ENCODE measurements around the gene VPS35.
A peak's percentile ranks its signal among the peaks of the same experiment; 100 is the strongest.

VPS35 gene

DNA sequence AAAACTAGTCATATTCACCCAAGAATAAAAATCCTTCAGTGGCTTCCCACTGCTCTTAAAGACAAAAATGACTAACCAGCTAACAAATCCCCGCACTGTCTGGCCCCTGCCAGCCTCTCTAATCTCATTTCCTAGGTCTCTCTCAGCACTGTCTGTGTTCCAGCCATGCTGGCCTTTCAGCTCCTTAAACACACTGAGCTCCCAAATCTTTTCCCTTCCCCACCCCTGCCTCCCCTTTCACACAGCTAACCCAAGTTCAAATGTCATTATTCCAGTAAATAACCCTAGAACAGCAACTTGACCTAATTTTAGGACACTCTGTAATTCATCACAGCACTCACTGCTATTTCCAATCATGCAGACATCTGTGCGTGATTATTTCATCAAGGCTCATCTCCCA is 75.6 kb downstream of the VPS35 start:
- DNase-seq (ENCODE audit: low spot score) = no peak

DNA sequence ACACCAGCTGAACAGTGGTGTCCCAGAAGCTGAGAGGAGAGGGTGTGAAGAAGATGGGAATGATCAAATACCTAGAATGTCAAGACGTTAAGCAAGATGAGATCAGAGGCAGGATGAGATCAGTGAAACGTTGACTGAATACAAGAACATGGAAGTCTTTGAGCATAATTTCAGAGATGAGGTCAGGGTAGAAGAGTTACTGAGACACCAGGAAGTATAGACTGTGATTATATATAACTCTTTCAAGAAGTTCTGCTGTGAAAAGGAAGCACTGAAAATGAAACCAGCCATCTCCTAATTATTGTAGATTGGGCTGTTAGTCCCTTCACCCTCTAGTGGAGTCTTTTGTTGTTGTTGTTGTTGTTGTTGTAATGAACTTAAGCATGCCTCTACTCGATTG is 76.9 kb downstream of the VPS35 start:
- no peak for DNase-seq (ENCODE audit: low spot score)

DNA sequence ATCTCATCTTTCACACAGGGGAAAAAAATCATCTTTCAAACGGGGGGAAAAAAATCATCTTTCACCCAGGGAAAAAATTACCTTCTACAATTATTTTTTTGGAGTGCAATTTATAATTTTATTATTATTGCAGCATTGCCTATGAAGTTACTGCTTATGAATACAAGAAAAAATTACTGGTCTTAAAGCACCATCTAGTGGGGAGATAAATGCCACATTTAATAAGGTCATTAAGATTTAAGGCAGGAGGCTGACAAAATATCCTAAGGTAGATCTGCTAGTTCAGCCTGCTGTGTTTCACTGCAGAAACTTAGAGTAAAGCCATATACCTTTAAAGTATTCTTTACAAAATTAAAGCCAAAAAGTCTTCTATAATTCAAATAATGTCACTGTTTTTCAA is 81.4 kb downstream of the VPS35 start:
- peak; percentile 42 for DNase-seq (ENCODE audit: low spot score)

DNA sequence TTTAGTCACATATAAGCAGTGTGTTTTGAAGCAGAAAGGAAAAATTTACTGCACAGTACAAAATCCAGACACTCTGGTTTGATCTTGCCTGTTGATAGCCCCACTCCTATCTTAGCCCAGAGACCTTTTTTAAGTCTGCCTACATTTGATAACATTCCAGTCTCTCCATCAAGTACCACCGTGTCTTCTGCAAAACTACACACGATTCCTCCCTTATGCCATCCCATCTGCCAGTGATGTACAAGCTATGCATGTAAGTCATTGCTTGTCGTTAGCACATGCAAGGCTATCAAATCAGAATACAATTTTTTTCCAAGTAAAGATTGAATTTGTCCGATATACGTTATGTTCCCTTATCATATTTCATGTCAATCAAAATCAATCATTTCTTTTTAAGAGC is 82.7 kb downstream of the VPS35 start:
- no peak for DNase-seq (ENCODE audit: low spot score)

Measured in kidney capillary endothelial cell (primary cell).